H9 (cell line): ENCODE data around the gene SMC1B. TPM values are rescaled to one million over a fixed set of nuclear protein-coding genes. Genes with fewer than 3 reads are reported as not detected.

ENCODE experiments used
- DNase-seq: peaks from one replicate; pipeline ENCODE4 v3.0.0-alpha.2; 2017
- H2AFZ ChIP-seq: one replicate; pipeline ENCODE4 v1.6.1; 2013; ENCODE audit warnings: mild to moderate bottlenecking, low read length, control low read depth, moderate library complexity
- H2AK5ac ChIP-seq: 2 replicates; pipeline ENCODE4 v1.6.1; 2013; ENCODE audit warnings: low read length, control low read depth, mixed read lengths; ENCODE audit not compliant: insufficient read length
- H2BK120ac ChIP-seq: one replicate; pipeline ENCODE4 v1.6.1; 2013; ENCODE audit warnings: low read depth, mild to moderate bottlenecking, low read length, control low read depth, inconsistent platforms; ENCODE audit not compliant: poor library complexity, severe bottlenecking
- H2BK12ac ChIP-seq: 2 replicates; pipeline ENCODE4 v1.6.1; 2013; ENCODE audit warnings: low read length, control low read depth, mixed read lengths, low read depth; ENCODE audit not compliant: insufficient read length
- H2BK15ac ChIP-seq: 2 replicates; pipeline ENCODE4 v1.6.1; 2013; ENCODE audit warnings: low read depth, low read length, control low read depth
- H2BK20ac ChIP-seq: one replicate; pipeline ENCODE4 v1.6.1; 2013; ENCODE audit warnings: low read depth, mild to moderate bottlenecking, low read length, control low read depth, inconsistent platforms; ENCODE audit not compliant: poor library complexity, severe bottlenecking
- H2BK5ac ChIP-seq: 2 replicates; pipeline ENCODE4 v1.6.1; 2013; ENCODE audit warnings: low read length, control low read depth, mixed read lengths; ENCODE audit not compliant: insufficient read length
- H3K14ac ChIP-seq: 2 replicates; pipeline ENCODE4 v1.6.1; 2013; ENCODE audit warnings: low read length, control low read depth; ENCODE audit not compliant: insufficient read depth
- H3K18ac ChIP-seq: 2 replicates; pipeline ENCODE4 v1.6.1; 2013; ENCODE audit warnings: low read depth, mild to moderate bottlenecking, mixed read lengths, low read length, control low read depth; ENCODE audit not compliant: insufficient read length
- H3K23ac ChIP-seq: 2 replicates; pipeline ENCODE4 v1.6.1; 2013; ENCODE audit warnings: low read length, control low read depth, mixed read lengths, low read depth; ENCODE audit not compliant: insufficient read length
- H3K23me2 ChIP-seq: 2 replicates; pipeline ENCODE4 v1.6.1; 2013; ENCODE audit warnings: low read depth, mild to moderate bottlenecking, mixed read lengths, low read length, control low read depth; ENCODE audit not compliant: insufficient read length, poor library complexity, severe bottlenecking
- H3K27ac ChIP-seq: 2 replicates; pipeline ENCODE4 v1.5.1; 2013; ENCODE audit warnings: low read length, control low read depth, mixed read lengths, low read depth; ENCODE audit not compliant: insufficient read length
- H3K27me3 ChIP-seq: 2 replicates; pipeline ENCODE4 v1.6.1; 2013; ENCODE audit warnings: low read length, control low read depth, inconsistent platforms; ENCODE audit not compliant: insufficient read depth
- H3K4ac ChIP-seq: 2 replicates; pipeline ENCODE4 v1.6.1; 2013; ENCODE audit warnings: low read depth, mild to moderate bottlenecking, control low read depth, inconsistent platforms, low read length, moderate library complexity
- H3K4me1 ChIP-seq: 2 replicates; pipeline ENCODE4 v1.6.1; 2013; ENCODE audit warnings: low read length, control low read depth, inconsistent platforms; ENCODE audit not compliant: insufficient read depth
- H3K4me2 ChIP-seq: 2 replicates; pipeline ENCODE4 v1.6.1; 2013; ENCODE audit warnings: low read length, control low read depth, mixed read lengths; ENCODE audit not compliant: insufficient read length, insufficient read depth
- H3K56ac ChIP-seq: 2 replicates; pipeline ENCODE4 v1.6.1; 2013; ENCODE audit warnings: low read depth, mild to moderate bottlenecking, mixed read lengths, low read length, control low read depth; ENCODE audit not compliant: insufficient read length
- H3K79me1 ChIP-seq: 2 replicates; pipeline ENCODE4 v1.6.1; 2013; ENCODE audit warnings: low read depth, mild to moderate bottlenecking, moderate library complexity, low read length, control low read depth, inconsistent platforms; ENCODE audit not compliant: insufficient read depth, poor library complexity, severe bottlenecking
- H3K79me2 ChIP-seq: 2 replicates; pipeline ENCODE4 v1.6.1; 2013; ENCODE audit warnings: low read length, control low read depth, inconsistent platforms; ENCODE audit not compliant: insufficient read depth
- H3K9ac ChIP-seq: 2 replicates; pipeline ENCODE4 v1.6.1; 2013; ENCODE audit warnings: low read length, control low read depth, mixed read lengths; ENCODE audit not compliant: insufficient read length; ENCODE audit errors: extremely low read depth
- H3K9me3 ChIP-seq: one replicate; pipeline ENCODE4 v1.6.1; 2013; ENCODE audit warnings: low read depth, low read length, inconsistent platforms; ENCODE audit not compliant: control insufficient read depth
- H3T11ph ChIP-seq: one replicate; pipeline ENCODE4 v1.6.1; 2013; ENCODE audit warnings: mild to moderate bottlenecking, low read length, control low read depth, inconsistent platforms
- H4K20me1 ChIP-seq: one replicate; pipeline ENCODE4 v1.6.1; 2013; ENCODE audit not compliant: control insufficient read depth, insufficient read length, insufficient read depth
- H4K5ac ChIP-seq: 2 replicates; pipeline ENCODE4 v1.6.1; 2013; ENCODE audit warnings: low read depth, mild to moderate bottlenecking, mixed read lengths, low read length, control low read depth; ENCODE audit not compliant: insufficient read length
- H4K8ac ChIP-seq: replicated peaks from 2 replicates; pipeline ENCODE4 v1.6.1; 2013; ENCODE audit warnings: low read length, control low read depth, mixed read lengths, low read depth; ENCODE audit not compliant: insufficient read length
- H4K91ac ChIP-seq: 2 replicates; pipeline ENCODE4 v1.6.1; 2013; ENCODE audit warnings: low read depth, mild to moderate bottlenecking, moderate library complexity, mixed read lengths, low read length, control low read depth; ENCODE audit not compliant: insufficient read length
- H3K27ac Mint-ChIP-seq, 3 experiments: 2 replicates in 2 of 3; 3 replicates in 1 of 3; pipeline ENCODE4 v1.8.0; 2020 to 2021; ENCODE audit warnings: mixed read lengths in 3 of 3, mild to moderate bottlenecking in 1 of 3, moderate library complexity in 1 of 3
- H3K27me3 Mint-ChIP-seq: 2 replicates; pipeline ENCODE4 v1.8.0; 2021; ENCODE audit warnings: low read depth, mild to moderate bottlenecking, moderate library complexity, mixed read lengths
- H3K36me3 Mint-ChIP-seq, 3 experiments: 2 replicates in 2 of 3; 3 replicates in 1 of 3; pipeline ENCODE4 v1.8.0; 2020 to 2021; ENCODE audit warnings: low read depth in 3 of 3, mixed read lengths in 3 of 3; ENCODE audit not compliant: insufficient read depth in 1 of 3
- H3K4me1 Mint-ChIP-seq, 2 experiments: 2 replicates each; pipeline ENCODE4 v1.8.0; 2020; ENCODE audit warnings: mixed read lengths in 2 of 2
- H3K4me3 Mint-ChIP-seq, 2 experiments: 2 replicates in 1 of 2; 3 replicates in 1 of 2; pipeline ENCODE4 v1.8.0; 2020 to 2021; ENCODE audit warnings: mild to moderate bottlenecking in 2 of 2, mixed read lengths in 2 of 2, moderate library complexity in 1 of 2
- H3K9me3 Mint-ChIP-seq, 2 experiments: 2 replicates in 1 of 2; 3 replicates in 1 of 2; pipeline ENCODE4 v1.8.0; 2020; ENCODE audit warnings: mild to moderate bottlenecking in 2 of 2, mixed read lengths in 2 of 2, moderate library complexity in 1 of 2
- WGBS: extraction: QIAGEN DNeasy Blood & Tissue Kit; methylation state at CpG from one replicate; pipeline ENCODE4 v1.1.7; 2013; ENCODE audit warnings: missing lambda C conversion rate, low lambda C conversion rate, mixed read lengths; ENCODE audit not compliant: insufficient read length; ENCODE audit errors: extremely low coverage; 5-methylcytosine and 5-hydroxymethylcytosine counted together
- long read RNA-seq: library from polyadenylated mRNA; unstranded; transcript quantifications from one replicate; pipeline ENCODE4 v2.0.0, GENCODE V29; 2020
- total RNA-seq: library from RNA; stranded (reverse); gene quantifications from 2 replicates; pipeline ENCODE4 v1.2.1, GENCODE V29; 2021
- TF ChIP-seq, protein P1 (sequence below): fragments of 200-600 bp; sonication (generic); conservative IDR thresholded peaks from 3 replicates; pipeline ENCODE4 v1.8.0; 2021; ENCODE audit warnings: antibody characterized with exemption, mild to moderate bottlenecking

The SMC1B gene, protein sequence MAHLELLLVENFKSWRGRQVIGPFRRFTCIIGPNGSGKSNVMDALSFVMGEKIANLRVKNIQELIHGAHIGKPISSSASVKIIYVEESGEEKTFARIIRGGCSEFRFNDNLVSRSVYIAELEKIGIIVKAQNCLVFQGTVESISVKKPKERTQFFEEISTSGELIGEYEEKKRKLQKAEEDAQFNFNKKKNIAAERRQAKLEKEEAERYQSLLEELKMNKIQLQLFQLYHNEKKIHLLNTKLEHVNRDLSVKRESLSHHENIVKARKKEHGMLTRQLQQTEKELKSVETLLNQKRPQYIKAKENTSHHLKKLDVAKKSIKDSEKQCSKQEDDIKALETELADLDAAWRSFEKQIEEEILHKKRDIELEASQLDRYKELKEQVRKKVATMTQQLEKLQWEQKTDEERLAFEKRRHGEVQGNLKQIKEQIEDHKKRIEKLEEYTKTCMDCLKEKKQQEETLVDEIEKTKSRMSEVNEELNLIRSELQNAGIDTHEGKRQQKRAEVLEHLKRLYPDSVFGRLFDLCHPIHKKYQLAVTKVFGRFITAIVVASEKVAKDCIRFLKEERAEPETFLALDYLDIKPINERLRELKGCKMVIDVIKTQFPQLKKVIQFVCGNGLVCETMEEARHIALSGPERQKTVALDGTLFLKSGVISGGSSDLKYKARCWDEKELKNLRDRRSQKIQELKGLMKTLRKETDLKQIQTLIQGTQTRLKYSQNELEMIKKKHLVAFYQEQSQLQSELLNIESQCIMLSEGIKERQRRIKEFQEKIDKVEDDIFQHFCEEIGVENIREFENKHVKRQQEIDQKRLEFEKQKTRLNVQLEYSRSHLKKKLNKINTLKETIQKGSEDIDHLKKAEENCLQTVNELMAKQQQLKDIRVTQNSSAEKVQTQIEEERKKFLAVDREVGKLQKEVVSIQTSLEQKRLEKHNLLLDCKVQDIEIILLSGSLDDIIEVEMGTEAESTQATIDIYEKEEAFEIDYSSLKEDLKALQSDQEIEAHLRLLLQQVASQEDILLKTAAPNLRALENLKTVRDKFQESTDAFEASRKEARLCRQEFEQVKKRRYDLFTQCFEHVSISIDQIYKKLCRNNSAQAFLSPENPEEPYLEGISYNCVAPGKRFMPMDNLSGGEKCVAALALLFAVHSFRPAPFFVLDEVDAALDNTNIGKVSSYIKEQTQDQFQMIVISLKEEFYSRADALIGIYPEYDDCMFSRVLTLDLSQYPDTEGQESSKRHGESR
- total RNA-seq = 0.11 TPM in 1 of 2 replicates, not detected in the other
- long read RNA-seq = 0 reads

DNA sequence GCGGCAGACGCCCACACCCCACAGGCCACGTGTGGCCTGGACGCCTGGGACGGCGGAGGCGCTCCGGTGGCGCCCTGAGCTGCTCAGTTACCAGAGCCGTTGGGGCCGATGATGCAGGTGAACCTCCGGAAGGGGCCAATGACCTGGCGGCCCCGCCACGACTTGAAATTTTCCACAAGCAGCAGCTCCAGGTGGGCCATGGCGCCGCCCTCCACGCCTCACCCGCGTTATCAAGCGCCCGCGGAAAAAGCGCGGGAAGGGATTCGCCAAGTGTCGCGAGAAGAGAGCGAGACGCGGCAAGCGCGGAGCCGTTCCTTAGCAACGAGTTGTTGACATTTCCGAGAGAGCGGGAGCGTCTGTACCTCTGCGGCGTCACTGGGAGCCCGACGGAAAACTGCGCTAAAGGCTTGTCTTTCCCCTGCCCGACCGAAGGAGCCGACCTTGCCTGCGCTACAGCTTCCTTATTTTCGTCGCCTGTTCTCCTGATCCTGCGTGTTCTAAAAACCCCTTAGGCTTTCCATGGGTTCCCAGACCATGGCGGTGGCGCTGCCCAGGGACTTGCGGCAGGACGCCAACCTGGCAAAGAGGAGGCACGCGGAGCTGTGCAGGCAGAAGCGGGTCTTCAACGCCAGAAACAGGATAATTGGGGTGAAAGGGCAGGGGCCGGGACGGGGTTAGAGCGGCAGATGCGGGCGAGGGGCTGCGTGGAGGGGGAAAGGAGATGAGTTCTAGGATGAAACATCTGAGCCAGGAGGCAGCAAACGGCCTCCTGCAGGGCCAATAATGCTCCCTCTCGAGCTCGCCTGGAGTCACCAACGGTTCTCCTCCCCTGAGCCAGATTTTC lies at the start of gene SMC1B, which contains the start of gene RIBC2:
SMC1B (minus strand) TSS at position 232 of the 844 bp plus-strand sequence; CDS start at position 200, 32 bp downstream.
RIBC2 (plus strand) TSS at position 326 of the 844 bp plus-strand sequence; CDS start at position 520, 194 bp downstream.
- no peaks in the 10 kb centered on the region for H3K4me1 ChIP-seq
- no peak within 1 kb of the TSS for H2BK5ac ChIP-seq
- H3K23me2 ChIP-seq = peaks cover 3% of the 10 kb centered on the region
- WGBS = no CpG with 5 or more reads among the region's 68 CpGs
- no peak within 1 kb of the TSS for H3T11ph ChIP-seq
- no peaks in the 10 kb centered on the region for H3K9me3 ChIP-seq
- H3K4me2 ChIP-seq = peak within 1 kb of the TSS; percentile 44
- H3K18ac ChIP-seq = peak within 1 kb of the TSS; percentile 77
- H3K23ac ChIP-seq = no peak within 1 kb of the TSS
- no peak within 1 kb of the TSS for H2BK12ac ChIP-seq
- H2BK20ac ChIP-seq = no peak within 1 kb of the TSS
- TF ChIP-seq, protein P1, sequence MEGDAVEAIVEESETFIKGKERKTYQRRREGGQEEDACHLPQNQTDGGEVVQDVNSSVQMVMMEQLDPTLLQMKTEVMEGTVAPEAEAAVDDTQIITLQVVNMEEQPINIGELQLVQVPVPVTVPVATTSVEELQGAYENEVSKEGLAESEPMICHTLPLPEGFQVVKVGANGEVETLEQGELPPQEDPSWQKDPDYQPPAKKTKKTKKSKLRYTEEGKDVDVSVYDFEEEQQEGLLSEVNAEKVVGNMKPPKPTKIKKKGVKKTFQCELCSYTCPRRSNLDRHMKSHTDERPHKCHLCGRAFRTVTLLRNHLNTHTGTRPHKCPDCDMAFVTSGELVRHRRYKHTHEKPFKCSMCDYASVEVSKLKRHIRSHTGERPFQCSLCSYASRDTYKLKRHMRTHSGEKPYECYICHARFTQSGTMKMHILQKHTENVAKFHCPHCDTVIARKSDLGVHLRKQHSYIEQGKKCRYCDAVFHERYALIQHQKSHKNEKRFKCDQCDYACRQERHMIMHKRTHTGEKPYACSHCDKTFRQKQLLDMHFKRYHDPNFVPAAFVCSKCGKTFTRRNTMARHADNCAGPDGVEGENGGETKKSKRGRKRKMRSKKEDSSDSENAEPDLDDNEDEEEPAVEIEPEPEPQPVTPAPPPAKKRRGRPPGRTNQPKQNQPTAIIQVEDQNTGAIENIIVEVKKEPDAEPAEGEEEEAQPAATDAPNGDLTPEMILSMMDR = no peak
- DNase-seq = peak; percentile 90
- no peak within 1 kb of the TSS for H2BK120ac ChIP-seq
- no peak within 1 kb of the TSS for H4K5ac ChIP-seq
- H4K8ac ChIP-seq = no peak within 1 kb of the TSS
- Mint-ChIP-seq H3K4me3 (peak within 1 kb of the TSS; percentile 66 to 77), H3K36me3 (peaks cover 2 to 12% (median 4%) of the 10 kb centered on the region in 3 experiments; a peak in 6 of 7 replicates), H3K27ac (peak within 1 kb of the TSS in 2 of 3 experiments; percentile 44 to 93; a peak in 3 of 7 replicates), H3K4me1 (peaks cover 4% of the 10 kb centered on the region in 2 experiments; a peak in 2 of 4 replicates), H3K9me3 (peaks cover 4 to 11% of the 10 kb centered on the region in 2 experiments; a peak in 4 of 5 replicates), H3K27me3 (peaks cover 36% of the 10 kb centered on the region)
- no peak within 1 kb of the TSS for H3K4ac ChIP-seq
- no peak within 1 kb of the TSS for H4K91ac ChIP-seq
- peak within 1 kb of the TSS; percentile 9 for H3K14ac ChIP-seq
- no peaks in the 10 kb centered on the region for H3K79me1 ChIP-seq
- no peak within 1 kb of the TSS for H2AK5ac ChIP-seq
- H3K56ac ChIP-seq = no peak within 1 kb of the TSS
- no peaks in the 10 kb centered on the region; the same call in 1 of the 2 replicates for H3K27me3 ChIP-seq
- no peak within 1 kb of the TSS for H3K9ac ChIP-seq
- no peaks in the 10 kb centered on the region for H3K79me2 ChIP-seq
- H4K20me1 ChIP-seq = no peaks in the 10 kb centered on the region
- no peak within 1 kb of the TSS for H3K27ac ChIP-seq
- H2BK15ac ChIP-seq = no peak within 1 kb of the TSS
- H2AFZ ChIP-seq = no peak within 1 kb of the TSS
